Transverse colon (tissue), 4 donors: ENCODE results near the gene CMTM7. TPM values are rescaled to one million over a fixed set of nuclear protein-coding genes. Genes with fewer than 3 reads are reported as not detected.
A peak's percentile ranks its signal among the peaks of the same experiment; 100 is the strongest.
"Not testable (repeated sequence)": the region's sequence is repeated elsewhere in the genome, so short reads cannot be mapped to it uniquely, and the experiment has no call there.

Source experiments
- DNase-seq: peaks from one replicate; pipeline ENCODE4 v3.0.0-alpha.2; 2019
- H3K27ac ChIP-seq, 4 donors: fragments of 200-600 bp; sonication (generic); 2 replicates each; pipeline ENCODE4 v1.5.1; 2016 to 2018; ENCODE audit warnings: inconsistent platforms in 4 of 4
- H3K27me3 ChIP-seq: fragments of 200-600 bp; sonication (generic); 2 replicates; pipeline ENCODE4 v1.5.1; 2017; ENCODE audit warnings: inconsistent platforms
- H3K36me3 ChIP-seq, 4 donors: fragments of 200-600 bp; sonication (generic); 2 replicates each; pipeline ENCODE4 v1.5.1; 2017 to 2019; ENCODE audit warnings: inconsistent platforms in 4 of 4
- H3K4me1 ChIP-seq, 4 donors: fragments of 200-600 bp; sonication (generic); 2 replicates each; pipeline ENCODE4 v1.5.1; 2017 to 2020; ENCODE audit warnings: inconsistent platforms in 4 of 4
- H3K4me3 ChIP-seq, 4 donors: fragments of 200-600 bp; sonication (generic); 1 replicate in 1 of 4; 2 replicates in 3 of 4; pipeline versions ENCODE4 v1.5.1 to v1.6.1; 2017 to 2019; ENCODE audit warnings: inconsistent platforms in 4 of 4
- H3K9me3 ChIP-seq, 2 donors: fragments of 200-600 bp; sonication (generic); 2 replicates each; pipeline ENCODE4 v1.5.1; 2017 to 2019; ENCODE audit warnings: inconsistent platforms in 2 of 2
- EP300 ChIP-seq: sonication (generic); formaldehyde crosslinking; IDR thresholded peaks from one replicate; pipeline ENCODE4 v1.6.1; 2017; ENCODE audit warnings: antibody characterized with exemption, low read depth
- POLR2A ChIP-seq: fragments of 450-650 bp; IDR thresholded peaks from one replicate; pipeline ENCODE4 v1.6.1; 2016; ENCODE audit warnings: antibody characterized with exemption, mild to moderate bottlenecking, moderate library complexity
- POLR2AphosphoS5 ChIP-seq, 3 donors: sonication (generic); formaldehyde crosslinking; IDR thresholded peaks; one replicate each; pipeline ENCODE4 v1.6.1; 2016; ENCODE audit warnings: antibody characterized with exemption in 3 of 3
- WGBS, 2 donors: methylation state at CpG; one replicate each; pipeline ENCODE4 v1.1.5; 2018; ENCODE audit warnings: low coverage in 1 of 2; 5-methylcytosine and 5-hydroxymethylcytosine counted together
- in situ Hi-C, 4 donors: fragments of 200-750 bp; cut with MboI; loops; one replicate each; pipeline versions ENCODE4 v1.15.0 to v1.15.1; 2017; ENCODE audit warnings: low sequenced_read_pairs in 3 of 4, low pct_ligation_motif_present in 1 of 4, low pct_unique_long_range_greater_than_20kb in 1 of 4
- intact Hi-C: fragments of 100-400 bp; cut with DNase I; formaldehyde crosslinking; loops from one replicate; pipeline ENCODE4 v1.15.1; 2023; ENCODE audit warnings: low total_unique reads
- total RNA-seq, 4 donors: library from RNA; depleted of rRNA; stranded (reverse); fragments of >200 nt; gene quantifications; one replicate each; pipeline ENCODE4 v1.1.0, GENCODE V29; 2016
- TF ChIP-seq, protein P1 (sequence below), 5 experiments: fragments of 200-600 bp in 3 of 5; fragments of 450-650 bp in 2 of 5; sonication (generic) in 3 of 5; IDR thresholded peaks; 1 replicate in 2 of 5; 2 replicates in 3 of 5; pipeline ENCODE4 v1.5.1; 2016 to 2017; ENCODE audit warnings: antibody characterized with exemption in 5 of 5, inconsistent platforms in 3 of 5, mild to moderate bottlenecking in 2 of 5, moderate library complexity in 1 of 5

Gene CMTM7
- total RNA-seq, 4 donors from 2014 or later = 3.4 to 16.0 (median 7.1) TPM

DNA sequence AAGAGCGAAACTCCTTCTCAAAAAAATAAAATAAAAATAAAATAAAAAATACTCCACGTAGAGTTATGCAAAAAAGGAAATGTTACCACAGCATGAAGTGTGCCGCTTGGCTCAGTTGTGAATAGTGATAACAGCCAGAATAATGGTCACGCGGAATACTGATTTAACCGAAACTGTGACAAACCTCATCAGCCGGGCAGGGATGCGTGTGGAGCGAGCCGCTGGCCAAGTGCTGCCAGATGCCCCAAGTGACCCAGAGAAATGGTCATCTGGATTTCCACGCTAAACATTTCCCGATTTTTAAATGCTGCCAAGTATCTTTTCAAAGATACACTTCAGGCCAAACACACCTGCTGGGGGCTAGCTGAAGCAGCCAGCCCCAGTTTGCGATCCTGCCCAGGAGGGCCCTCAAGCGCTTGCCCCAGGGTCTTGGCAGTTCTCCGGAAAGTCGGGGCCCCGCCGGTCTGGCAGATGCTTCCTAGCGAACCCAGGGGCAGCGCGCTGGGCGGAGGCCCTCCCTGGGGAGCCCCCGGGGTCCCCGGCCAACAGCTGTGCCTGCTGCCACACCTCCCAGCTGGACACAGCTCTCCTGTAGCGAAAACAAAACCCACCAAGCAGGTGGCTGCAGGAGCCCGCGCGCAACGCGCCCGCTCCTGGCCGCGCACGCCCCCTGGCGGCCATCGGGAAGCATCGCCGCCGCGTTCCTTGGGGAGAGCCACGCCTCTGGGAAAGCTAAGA lies 75.8 kb downstream of the CMTM7 start:
- Histone ChIP-seq H3K27me3 (no peaks in the 10 kb centered on the region), H3K27ac (peak overlapping the region in 1 of 4 donors; percentile 37), H3K4me1 (peaks cover 0 to 13% (median 3%) of the 10 kb centered on the region in 4 donors), H3K9me3 (no peaks in the 10 kb centered on the region), H3K4me3 (peak overlapping the region in 3 of 4 donors; percentile 19 to 47 (median 25)), H3K36me3 (no peaks in the 10 kb centered on the region)
- WGBS, 2 donors = 41 to 98% methylated on average over 6 to 32 of the region's 41 CpGs
- DNase-seq = peak; percentile 80
- no peak for TF ChIP-seq EP300
- TF ChIP-seq, protein P1, sequence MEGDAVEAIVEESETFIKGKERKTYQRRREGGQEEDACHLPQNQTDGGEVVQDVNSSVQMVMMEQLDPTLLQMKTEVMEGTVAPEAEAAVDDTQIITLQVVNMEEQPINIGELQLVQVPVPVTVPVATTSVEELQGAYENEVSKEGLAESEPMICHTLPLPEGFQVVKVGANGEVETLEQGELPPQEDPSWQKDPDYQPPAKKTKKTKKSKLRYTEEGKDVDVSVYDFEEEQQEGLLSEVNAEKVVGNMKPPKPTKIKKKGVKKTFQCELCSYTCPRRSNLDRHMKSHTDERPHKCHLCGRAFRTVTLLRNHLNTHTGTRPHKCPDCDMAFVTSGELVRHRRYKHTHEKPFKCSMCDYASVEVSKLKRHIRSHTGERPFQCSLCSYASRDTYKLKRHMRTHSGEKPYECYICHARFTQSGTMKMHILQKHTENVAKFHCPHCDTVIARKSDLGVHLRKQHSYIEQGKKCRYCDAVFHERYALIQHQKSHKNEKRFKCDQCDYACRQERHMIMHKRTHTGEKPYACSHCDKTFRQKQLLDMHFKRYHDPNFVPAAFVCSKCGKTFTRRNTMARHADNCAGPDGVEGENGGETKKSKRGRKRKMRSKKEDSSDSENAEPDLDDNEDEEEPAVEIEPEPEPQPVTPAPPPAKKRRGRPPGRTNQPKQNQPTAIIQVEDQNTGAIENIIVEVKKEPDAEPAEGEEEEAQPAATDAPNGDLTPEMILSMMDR (IDR thresholded peaks at IDR 0.05) = peak; percentile 94 to 99 (median 99)
- in situ Hi-C loops (loop anchor here in 3 of 4 donors (5.0 to 25.0 kb wide), 3 partner anchors 80 to 280 kb away; no protein-coding TSS in a partner anchor), intact Hi-C loops (loop anchor here (2.0 to 10.0 kb wide), 2 partner anchors 93 to 173 kb away; no protein-coding TSS in a partner anchor)

DNA sequence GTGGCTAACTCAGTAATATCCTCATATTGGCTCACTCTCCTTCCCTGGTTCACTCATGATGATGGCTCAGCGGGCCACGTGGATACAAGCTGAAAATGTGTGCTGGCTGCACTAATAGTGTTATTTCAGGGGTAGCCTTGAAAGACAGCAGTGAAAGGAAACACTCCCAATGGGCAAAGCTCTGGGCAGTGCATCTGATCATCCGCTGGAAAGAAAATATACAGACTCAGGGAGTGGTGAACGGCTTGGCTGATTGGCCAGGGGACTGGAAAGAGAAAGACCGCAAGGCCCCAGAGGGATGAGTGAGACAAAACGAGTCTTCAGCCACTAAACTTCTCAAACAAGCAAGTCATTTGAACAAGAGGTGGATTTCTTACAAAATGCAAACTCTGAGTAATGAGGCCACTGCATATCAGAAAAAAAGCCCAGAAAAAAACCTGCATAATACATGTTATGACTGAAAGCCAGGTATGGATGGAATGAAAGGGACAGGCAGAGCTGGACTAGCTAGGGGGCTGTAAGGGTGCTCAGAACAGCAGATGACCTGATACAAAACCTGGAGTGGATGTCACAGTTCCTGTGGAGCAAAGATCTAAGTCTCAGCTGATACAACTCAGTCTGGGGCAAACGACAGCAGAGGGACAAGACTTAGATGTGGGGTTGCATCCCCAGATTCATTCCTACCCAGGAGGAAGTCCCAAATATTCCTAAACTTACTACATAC lies 77.7 kb downstream of the CMTM7 start:
- in situ Hi-C loops = loop anchor here in 3 of 4 donors (5.0 to 25.0 kb wide), 3 partner anchors 82 to 282 kb away; no protein-coding TSS in a partner anchor
- no peak for DNase-seq
- 70% methylated on average over 7 of the region's 7 CpGs; no CpG with 5 or more reads in 1 of the 2 donors for WGBS, 2 donors
- no peaks in the 10 kb centered on the region for H3K27me3 ChIP-seq
- no peak overlapping the region for H3K27ac ChIP-seq
- H3K9me3 ChIP-seq = no peaks in the 10 kb centered on the region
- intact Hi-C loops = loop anchor here (2.0 to 10.0 kb wide), 2 partner anchors 95 to 175 kb away; no protein-coding TSS in a partner anchor
- peaks cover 0 to 13% (median 3%) of the 10 kb centered on the region in 4 donors for H3K4me1 ChIP-seq
- no peaks in the 10 kb centered on the region for H3K36me3 ChIP-seq
- H3K4me3 ChIP-seq = no peak overlapping the region
- no peak for TF ChIP-seq POLR2AphosphoS5 (IDR thresholded peaks at IDR 0.05)

DNA sequence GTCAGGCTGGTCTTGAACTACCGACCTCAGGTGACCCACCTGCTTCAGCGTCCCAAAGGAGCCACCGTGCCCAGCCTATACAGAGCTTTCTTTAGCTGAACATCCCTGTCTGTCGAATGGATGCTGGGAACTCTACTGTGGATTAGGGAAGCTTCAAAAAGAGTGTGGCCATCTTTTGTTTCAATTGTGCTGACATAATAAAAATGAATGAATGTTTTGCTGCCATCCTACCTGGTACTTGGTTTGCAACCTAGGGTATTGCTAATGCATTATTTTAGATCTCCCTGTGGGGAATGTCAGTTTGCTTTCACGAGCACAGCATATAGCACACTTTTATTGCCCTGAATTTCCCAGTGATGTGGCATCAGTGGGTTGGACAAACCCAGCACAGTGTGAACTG lies 78.7 kb downstream of the CMTM7 start:
- 63% methylated on average over 5 of the region's 5 CpGs; no CpG with 5 or more reads in 1 of the 2 donors for WGBS, 2 donors
- peaks cover 0 to 13% (median 3%) of the 10 kb centered on the region in 4 donors for H3K4me1 ChIP-seq
- no peaks in the 10 kb centered on the region for H3K36me3 ChIP-seq
- H3K27ac ChIP-seq = no peak overlapping the region
- H3K9me3 ChIP-seq = no peaks in the 10 kb centered on the region
- H3K4me3 ChIP-seq = no peak overlapping the region
- in situ Hi-C loops (loop anchor here in 3 of 4 donors (10.0 to 25.0 kb wide), 4 partner anchors 86 to 283 kb away; no protein-coding TSS in a partner anchor), intact Hi-C loops (no loop called here)
- H3K27me3 ChIP-seq = no peaks in the 10 kb centered on the region
- no peak for DNase-seq
- TF ChIP-seq, protein P1 (IDR thresholded peaks at IDR 0.05) = no peak
- TF ChIP-seq EP300 (no peak), POLR2A (no peak), POLR2AphosphoS5 (IDR thresholded peaks at IDR 0.05) (no peak)

DNA sequence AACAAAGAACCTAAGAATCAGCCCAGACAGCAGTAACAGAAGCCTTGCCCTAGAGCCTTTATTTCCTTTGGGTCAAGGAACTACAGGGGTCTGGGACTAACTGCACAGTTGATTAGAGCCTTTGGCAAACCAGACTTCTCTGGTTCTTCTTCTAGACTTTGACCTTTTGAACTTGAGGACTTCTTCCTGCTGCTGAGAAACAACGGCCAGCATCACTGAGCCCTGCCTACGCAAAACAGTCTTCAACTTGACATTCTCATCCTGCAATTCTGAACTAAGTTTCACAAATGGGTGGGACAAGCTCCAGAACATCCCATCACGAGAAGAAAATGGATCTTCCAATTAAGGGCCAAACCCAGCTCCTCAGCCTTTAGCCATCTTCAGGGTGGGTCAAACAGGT lies 79.6 kb downstream of the CMTM7 start:
- TF ChIP-seq, protein P1 (IDR thresholded peaks at IDR 0.05) = no peak
- TF ChIP-seq POLR2A = no peak
- in situ Hi-C loops = loop anchor here in 3 of 4 donors (10.0 to 25.0 kb wide), 4 partner anchors 86 to 284 kb away; no protein-coding TSS in a partner anchor
- no peaks in the 10 kb centered on the region for H3K27me3 ChIP-seq
- no peak overlapping the region for H3K4me3 ChIP-seq
- intact Hi-C loops = no loop called here
- H3K36me3 ChIP-seq = no peaks in the 10 kb centered on the region
- no peak for DNase-seq
- peaks cover 0 to 13% (median 3%) of the 10 kb centered on the region in 4 donors for H3K4me1 ChIP-seq
- 79% methylated on average over 3 of the region's 3 CpGs; no CpG with 5 or more reads in 1 of the 2 donors for WGBS, 2 donors
- H3K27ac ChIP-seq = no peak overlapping the region
- no peaks in the 10 kb centered on the region for H3K9me3 ChIP-seq

DNA sequence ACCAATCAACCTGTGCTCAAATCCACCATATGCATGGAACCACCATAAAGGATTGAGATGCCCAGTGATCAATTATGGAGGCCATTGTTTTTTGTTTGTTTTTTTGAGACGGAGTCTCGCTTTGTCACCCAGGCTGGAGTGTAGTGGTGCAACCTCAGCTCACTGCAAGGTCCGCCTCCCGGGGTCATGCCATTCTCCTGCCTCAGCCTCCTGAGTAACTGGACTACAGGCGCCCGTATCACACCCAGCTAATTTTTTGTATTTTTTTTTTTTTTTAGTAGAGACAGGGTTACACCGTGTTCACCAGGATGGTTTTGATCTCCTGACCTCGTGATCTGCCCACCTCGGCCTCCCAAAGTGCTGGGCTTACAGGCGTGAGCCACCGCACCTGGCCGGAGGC lies 80.5 kb downstream of the CMTM7 start:
- intact Hi-C loops, H3K27ac ChIP-seq, H3K4me3 ChIP-seq, H3K36me3 ChIP-seq, DNase-seq, H3K9me3 ChIP-seq, H3K27me3 ChIP-seq: not testable (repeated sequence)
- in situ Hi-C loops = loop anchor here in 3 of 4 donors (10.0 to 25.0 kb wide), 4 partner anchors 87 to 285 kb away; no protein-coding TSS in a partner anchor
- peaks cover 0 to 13% (median 3%) of the 10 kb centered on the region in 4 donors for H3K4me1 ChIP-seq
- 99 to 100% methylated on average over 4 to 12 of the region's 12 CpGs for WGBS, 2 donors
